ENCODE measurements around the gene GABRA5. TPM values are rescaled to one million over a fixed set of nuclear protein-coding genes. Genes with fewer than 3 reads are reported as not detected.

GABRA5 gene
- total RNA-seq, 1 experiment from 2014 or later = 23.3 TPM

- H3K36me3 Mint-ChIP-seq = peaks cover 5% of the 10 kb centered on the region; the same call in 1 of the 2 replicates
- CTCF ChIA-PET = no interaction called here
- POLR2A ChIA-PET = no interaction called here
- ATAC-seq = no peak
- DNase-seq (ENCODE audit: low spot score) = no peak
- peaks cover 30% of the 10 kb centered on the region for H3K27me3 Mint-ChIP-seq (ENCODE audit: low read depth)
- H3K27ac Mint-ChIP-seq = no peak overlapping the region
- no peak for TF ChIP-seq RELA (CRISPR knock-in tag; IDR thresholded peaks at IDR 0.05; ENCODE audit: borderline replicate concordance)
- TF ChIP-seq ZBTB21 (CRISPR knock-in tag; IDR thresholded peaks at IDR 0.05; ENCODE audit: borderline replicate concordance) = no peak
- no peak for TF ChIP-seq E2F1 (CRISPR knock-in tag; IDR thresholded peaks at IDR 0.05)
- TF ChIP-seq GRHL2 (CRISPR knock-in tag; IDR thresholded peaks at IDR 0.05; ENCODE audit: insufficient replicate concordance, severe bottlenecking) = no peak
- TF ChIP-seq IRF2 (CRISPR knock-in tag; IDR thresholded peaks at IDR 0.05; ENCODE audit: borderline replicate concordance, low read depth) = no peak
- no peak for TF ChIP-seq ARID4B (CRISPR knock-in tag; IDR thresholded peaks at IDR 0.05; ENCODE audit: borderline replicate concordance)
- H3K4me3 Mint-ChIP-seq = no peak overlapping the region
- H3K4me1 Mint-ChIP-seq = peaks cover 23% of the 10 kb centered on the region
- H3K9me3 Mint-ChIP-seq = no peaks in the 10 kb centered on the region
These were observed 3.5 kb downstream of the GABRA5 start for GRCh38 chr15:26870346-26870745.

- DNase-seq (ENCODE audit: low spot score) (no peak), ATAC-seq (no peak)
- Mint-ChIP-seq H3K36me3 (peaks cover 5% of the 10 kb centered on the region; the same call in 1 of the 2 replicates), H3K4me1 (peaks cover 16% of the 10 kb centered on the region), H3K27ac (peak overlapping the region; percentile 10; the same call in 1 of the 2 replicates), H3K4me3 (no peak overlapping the region), H3K9me3 (no peaks in the 10 kb centered on the region), H3K27me3 (ENCODE audit: low read depth) (peaks cover 17% of the 10 kb centered on the region)
- ChIA-PET POLR2A (no interaction called here), CTCF (interaction anchor here (0.6 to 1.7 kb wide), 2 partner anchors 19 to 618 kb away, joined by 3 to 9 read pairs; no protein-coding TSS in a partner anchor)
- TF ChIP-seq RELA (CRISPR knock-in tag; IDR thresholded peaks at IDR 0.05; ENCODE audit: borderline replicate concordance) (no peak), PREB (CRISPR knock-in tag; IDR thresholded peaks at IDR 0.05; ENCODE audit: borderline replicate concordance) (no peak), TEAD4 (CRISPR knock-in tag; IDR thresholded peaks at IDR 0.05) (no peak), ZNF317 (CRISPR knock-in tag; IDR thresholded peaks at IDR 0.05; ENCODE audit: borderline replicate concordance, low read depth) (no peak), OVOL2 (CRISPR knock-in tag; IDR thresholded peaks at IDR 0.05; ENCODE audit: borderline replicate concordance) (no peak), ZNF281 (CRISPR knock-in tag; IDR thresholded peaks at IDR 0.05) (no peak), NFYB (CRISPR knock-in tag; conservative IDR thresholded peaks at IDR 0.05; ENCODE audit: low read depth) (no peak)
These were observed 5.3 kb downstream of the GABRA5 start for GRCh38 chr15:26872206-26872605.

Data from WTC11 (cell line).